Neural cell (in vitro differentiated cells): ENCODE results near the gene DDX52. TPM values are rescaled to one million over a fixed set of nuclear protein-coding genes. Genes with fewer than 3 reads are reported as not detected.

Experiments used
- H2AFZ ChIP-seq: fragments of 200-600, 300-800 bp; sonication (generic), shearing (Covaris generic); 2 replicates; pipeline ENCODE4 v1.6.0; 2014; ENCODE audit warnings: low read depth, mild to moderate bottlenecking, antibody characterized with exemption, low read length, moderate library complexity
- H3F3A ChIP-seq: fragments of 200-600 bp; shearing (Covaris generic); 2 replicates; pipeline ENCODE4 v1.6.1; 2016; ENCODE audit warnings: mild to moderate bottlenecking, moderate library complexity, mixed read lengths, antibody characterized with exemption, low read length; ENCODE audit not compliant: insufficient read depth, poor library complexity, severe bottlenecking
- H3K27ac ChIP-seq: fragments of 200-600, 300-800 bp; sonication (generic), shearing (Covaris generic); 2 replicates; pipeline ENCODE4 v1.5.1; 2014; ENCODE audit warnings: mild to moderate bottlenecking, low read length, moderate library complexity
- H3K27me3 ChIP-seq: fragments of 300-800, 200-600 bp; sonication (generic), shearing (Covaris generic); 2 replicates; pipeline ENCODE4 v1.6.0; 2014; ENCODE audit warnings: mild to moderate bottlenecking, low read depth, low read length, moderate library complexity; ENCODE audit not compliant: insufficient read depth
- H3K36me3 ChIP-seq: fragments of 300-800, 200-600 bp; sonication (generic), shearing (Covaris generic); 2 replicates; pipeline ENCODE4 v1.5.1; 2014; ENCODE audit warnings: mild to moderate bottlenecking, antibody characterized with exemption, low read length, moderate library complexity; ENCODE audit not compliant: insufficient read depth
- H3K4me2 ChIP-seq: fragments of 300-800, 200-600 bp; sonication (generic), shearing (Covaris generic); 2 replicates; pipeline ENCODE4 v1.6.0; 2014; ENCODE audit warnings: mild to moderate bottlenecking, low read length
- H3K4me3 ChIP-seq: fragments of 300-800, 200-600 bp; sonication (generic), shearing (Covaris generic); 2 replicates; pipeline ENCODE4 v1.5.1; 2014; ENCODE audit warnings: mild to moderate bottlenecking, low read length, moderate library complexity
- H3K79me2 ChIP-seq: fragments of 200-600 bp; shearing (Covaris generic); replicated peaks from 2 replicates; pipeline ENCODE4 v1.6.0; 2014; ENCODE audit warnings: mild to moderate bottlenecking, low read length, moderate library complexity; ENCODE audit not compliant: insufficient read depth
- H3K9ac ChIP-seq: fragments of 300-800, 200-600 bp; sonication (generic), shearing (Covaris generic); 2 replicates; pipeline ENCODE4 v1.6.1; 2016; ENCODE audit warnings: mild to moderate bottlenecking, low read length, mixed read lengths
- H3K9me2 ChIP-seq: fragments of 200-600 bp; shearing (Covaris generic); 2 replicates; pipeline ENCODE4 v1.6.1; 2016; ENCODE audit warnings: mild to moderate bottlenecking, low read length, mixed read lengths; ENCODE audit not compliant: insufficient read depth
- H3K9me3 ChIP-seq: fragments of 200-600, 300-800 bp; sonication (generic), shearing (Covaris generic); 2 replicates; pipeline ENCODE4 v1.6.1; 2016; ENCODE audit warnings: mild to moderate bottlenecking, mixed run types, low read length, moderate library complexity, mixed read lengths
- H4K20me1 ChIP-seq: fragments of 200-600 bp; shearing (Covaris generic); 2 replicates; pipeline ENCODE4 v1.6.1; 2016; ENCODE audit warnings: mild to moderate bottlenecking, mixed run types; ENCODE audit not compliant: insufficient read depth
- EP300 ChIP-seq: fragments of 450-650 bp; conservative IDR thresholded peaks from 2 replicates; pipeline ENCODE4 v1.6.1; 2014; ENCODE audit warnings: antibody characterized with exemption, mild to moderate bottlenecking, moderate library complexity; ENCODE audit not compliant: poor library complexity, severe bottlenecking
- EZH2 ChIP-seq: fragments of 200-600, 300-800 bp; shearing (Covaris generic), sonication (generic); IDR thresholded peaks from 2 replicates; pipeline ENCODE4 v1.6.1; 2014; ENCODE audit warnings: antibody characterized with exemption, low read length, borderline replicate concordance, mild to moderate bottlenecking; ENCODE audit not compliant: insufficient read depth, poor library complexity, severe bottlenecking
- MXI1 ChIP-seq: fragments of 450-650 bp; conservative IDR thresholded peaks from 2 replicates; pipeline ENCODE4 v1.6.1; 2014; ENCODE audit warnings: antibody characterized with exemption, mild to moderate bottlenecking; ENCODE audit not compliant: poor library complexity, severe bottlenecking
- POLR2AphosphoS5 ChIP-seq: IDR thresholded peaks from 2 replicates; pipeline ENCODE4 v1.6.1; 2012
- RAD21 ChIP-seq: fragments of 450-650 bp; conservative IDR thresholded peaks from 2 replicates; pipeline ENCODE4 v1.6.1; 2014; ENCODE audit warnings: antibody characterized with exemption, mild to moderate bottlenecking, moderate library complexity
- SMC3 ChIP-seq: fragments of 450-650 bp; conservative IDR thresholded peaks from 2 replicates; pipeline ENCODE4 v1.6.1; 2014; ENCODE audit warnings: antibody characterized with exemption, mild to moderate bottlenecking, moderate library complexity; ENCODE audit not compliant: poor library complexity
- TAF1 ChIP-seq: IDR thresholded peaks from 2 replicates; pipeline ENCODE4 v1.6.1; 2012; ENCODE audit warnings: low read depth
- polyA minus RNA-seq: library from RNA; depleted of rRNA, polyadenylated mRNA; stranded (reverse); fragments of >200 nt; gene quantifications from 2 replicates; pipeline ENCODE4 v1.2.3, GENCODE V29; 2014
- polyA plus RNA-seq: library from polyadenylated mRNA; depleted of rRNA; stranded (reverse); fragments of >200 nt; gene quantifications from 2 replicates; pipeline ENCODE4 v1.2.3, GENCODE V29; 2014
- TF ChIP-seq, protein P1 (sequence below): IDR thresholded peaks from 2 replicates; pipeline ENCODE4 v1.6.1; 2012; ENCODE audit warnings: borderline replicate concordance
- TF ChIP-seq, protein P2 (sequence below): fragments of 450-650 bp; IDR thresholded peaks from 2 replicates; pipeline ENCODE4 v1.5.1; 2014; ENCODE audit warnings: antibody characterized with exemption, mild to moderate bottlenecking, moderate library complexity; ENCODE audit not compliant: poor library complexity, severe bottlenecking

DDX52 gene, protein sequence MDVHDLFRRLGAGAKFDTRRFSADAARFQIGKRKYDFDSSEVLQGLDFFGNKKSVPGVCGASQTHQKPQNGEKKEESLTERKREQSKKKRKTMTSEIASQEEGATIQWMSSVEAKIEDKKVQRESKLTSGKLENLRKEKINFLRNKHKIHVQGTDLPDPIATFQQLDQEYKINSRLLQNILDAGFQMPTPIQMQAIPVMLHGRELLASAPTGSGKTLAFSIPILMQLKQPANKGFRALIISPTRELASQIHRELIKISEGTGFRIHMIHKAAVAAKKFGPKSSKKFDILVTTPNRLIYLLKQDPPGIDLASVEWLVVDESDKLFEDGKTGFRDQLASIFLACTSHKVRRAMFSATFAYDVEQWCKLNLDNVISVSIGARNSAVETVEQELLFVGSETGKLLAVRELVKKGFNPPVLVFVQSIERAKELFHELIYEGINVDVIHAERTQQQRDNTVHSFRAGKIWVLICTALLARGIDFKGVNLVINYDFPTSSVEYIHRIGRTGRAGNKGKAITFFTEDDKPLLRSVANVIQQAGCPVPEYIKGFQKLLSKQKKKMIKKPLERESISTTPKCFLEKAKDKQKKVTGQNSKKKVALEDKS
- polyA plus RNA-seq (29.7 and 33.5 TPM in 2 replicates), polyA minus RNA-seq (43.8 and 50.7 TPM in 2 replicates)

DNA sequence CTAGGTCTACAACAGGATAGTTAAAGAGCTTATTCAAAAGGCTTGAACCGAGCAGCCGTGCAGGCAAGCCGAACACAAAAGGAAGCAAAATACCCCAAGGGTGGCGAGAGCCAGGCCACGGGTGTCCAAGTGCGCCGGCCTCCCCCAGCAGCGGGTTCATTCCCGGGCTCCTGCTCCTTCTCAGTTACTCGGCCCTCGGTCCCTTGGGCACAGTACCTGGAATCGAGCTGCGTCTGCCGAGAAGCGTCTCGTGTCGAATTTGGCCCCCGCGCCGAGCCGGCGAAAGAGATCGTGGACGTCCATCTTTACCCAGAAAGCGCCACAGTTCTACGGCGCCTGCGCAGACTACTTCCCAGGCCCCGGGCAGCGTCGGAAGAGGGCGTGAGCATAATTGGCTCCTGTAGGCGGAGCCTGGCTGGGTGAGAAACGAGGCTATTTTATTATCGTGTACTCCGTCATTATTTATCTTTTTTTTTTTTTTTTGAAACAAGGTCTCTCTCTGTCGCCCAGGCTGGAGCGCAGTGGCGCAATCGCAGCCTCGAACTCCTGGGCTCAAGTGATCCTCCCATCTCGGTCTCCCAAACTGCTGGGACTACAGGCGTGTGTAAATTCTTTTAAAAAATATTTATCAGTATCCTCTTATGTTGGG is at the start of gene DDX52:
TSS of gene DDX52 (minus strand) at position 329 of the 649 bp plus-strand sequence. CDS start at position 303, 26 bp downstream.
- H3K9me2 ChIP-seq, result no peaks in the 10 kb centered on the region
- no peaks in the 10 kb centered on the region for H4K20me1 ChIP-seq
- H3K79me2 ChIP-seq, result peaks cover 48% of the 10 kb centered on the region
- H3K4me3 ChIP-seq, result peak within 1 kb of the TSS; percentile 80
- no peaks in the 10 kb centered on the region for H3K9me3 ChIP-seq
- H3K9ac ChIP-seq, result peak within 1 kb of the TSS; percentile 77
- TF ChIP-seq RAD21 (peak; percentile 47), POLR2AphosphoS5 (peak; percentile 80), EP300 (no peak), EZH2 (no peak), MXI1 (peak; percentile 70), SMC3 (peak; percentile 41), TAF1 (no peak)
- TF ChIP-seq, protein P1, sequence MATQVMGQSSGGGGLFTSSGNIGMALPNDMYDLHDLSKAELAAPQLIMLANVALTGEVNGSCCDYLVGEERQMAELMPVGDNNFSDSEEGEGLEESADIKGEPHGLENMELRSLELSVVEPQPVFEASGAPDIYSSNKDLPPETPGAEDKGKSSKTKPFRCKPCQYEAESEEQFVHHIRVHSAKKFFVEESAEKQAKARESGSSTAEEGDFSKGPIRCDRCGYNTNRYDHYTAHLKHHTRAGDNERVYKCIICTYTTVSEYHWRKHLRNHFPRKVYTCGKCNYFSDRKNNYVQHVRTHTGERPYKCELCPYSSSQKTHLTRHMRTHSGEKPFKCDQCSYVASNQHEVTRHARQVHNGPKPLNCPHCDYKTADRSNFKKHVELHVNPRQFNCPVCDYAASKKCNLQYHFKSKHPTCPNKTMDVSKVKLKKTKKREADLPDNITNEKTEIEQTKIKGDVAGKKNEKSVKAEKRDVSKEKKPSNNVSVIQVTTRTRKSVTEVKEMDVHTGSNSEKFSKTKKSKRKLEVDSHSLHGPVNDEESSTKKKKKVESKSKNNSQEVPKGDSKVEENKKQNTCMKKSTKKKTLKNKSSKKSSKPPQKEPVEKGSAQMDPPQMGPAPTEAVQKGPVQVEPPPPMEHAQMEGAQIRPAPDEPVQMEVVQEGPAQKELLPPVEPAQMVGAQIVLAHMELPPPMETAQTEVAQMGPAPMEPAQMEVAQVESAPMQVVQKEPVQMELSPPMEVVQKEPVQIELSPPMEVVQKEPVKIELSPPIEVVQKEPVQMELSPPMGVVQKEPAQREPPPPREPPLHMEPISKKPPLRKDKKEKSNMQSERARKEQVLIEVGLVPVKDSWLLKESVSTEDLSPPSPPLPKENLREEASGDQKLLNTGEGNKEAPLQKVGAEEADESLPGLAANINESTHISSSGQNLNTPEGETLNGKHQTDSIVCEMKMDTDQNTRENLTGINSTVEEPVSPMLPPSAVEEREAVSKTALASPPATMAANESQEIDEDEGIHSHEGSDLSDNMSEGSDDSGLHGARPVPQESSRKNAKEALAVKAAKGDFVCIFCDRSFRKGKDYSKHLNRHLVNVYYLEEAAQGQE, result peak; percentile 56
- TF ChIP-seq, protein P2, sequence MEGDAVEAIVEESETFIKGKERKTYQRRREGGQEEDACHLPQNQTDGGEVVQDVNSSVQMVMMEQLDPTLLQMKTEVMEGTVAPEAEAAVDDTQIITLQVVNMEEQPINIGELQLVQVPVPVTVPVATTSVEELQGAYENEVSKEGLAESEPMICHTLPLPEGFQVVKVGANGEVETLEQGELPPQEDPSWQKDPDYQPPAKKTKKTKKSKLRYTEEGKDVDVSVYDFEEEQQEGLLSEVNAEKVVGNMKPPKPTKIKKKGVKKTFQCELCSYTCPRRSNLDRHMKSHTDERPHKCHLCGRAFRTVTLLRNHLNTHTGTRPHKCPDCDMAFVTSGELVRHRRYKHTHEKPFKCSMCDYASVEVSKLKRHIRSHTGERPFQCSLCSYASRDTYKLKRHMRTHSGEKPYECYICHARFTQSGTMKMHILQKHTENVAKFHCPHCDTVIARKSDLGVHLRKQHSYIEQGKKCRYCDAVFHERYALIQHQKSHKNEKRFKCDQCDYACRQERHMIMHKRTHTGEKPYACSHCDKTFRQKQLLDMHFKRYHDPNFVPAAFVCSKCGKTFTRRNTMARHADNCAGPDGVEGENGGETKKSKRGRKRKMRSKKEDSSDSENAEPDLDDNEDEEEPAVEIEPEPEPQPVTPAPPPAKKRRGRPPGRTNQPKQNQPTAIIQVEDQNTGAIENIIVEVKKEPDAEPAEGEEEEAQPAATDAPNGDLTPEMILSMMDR, result peak; percentile 47
- H3F3A ChIP-seq, result no peaks in the 10 kb centered on the region
- no peaks in the 10 kb centered on the region for H3K36me3 ChIP-seq
- peaks cover 16% of the 10 kb centered on the region for H3K27me3 ChIP-seq
- peak within 1 kb of the TSS; percentile 80 for H2AFZ ChIP-seq
- peak within 1 kb of the TSS; percentile 63 for H3K27ac ChIP-seq
- peak within 1 kb of the TSS; percentile 99 for H3K4me2 ChIP-seq

DNA sequence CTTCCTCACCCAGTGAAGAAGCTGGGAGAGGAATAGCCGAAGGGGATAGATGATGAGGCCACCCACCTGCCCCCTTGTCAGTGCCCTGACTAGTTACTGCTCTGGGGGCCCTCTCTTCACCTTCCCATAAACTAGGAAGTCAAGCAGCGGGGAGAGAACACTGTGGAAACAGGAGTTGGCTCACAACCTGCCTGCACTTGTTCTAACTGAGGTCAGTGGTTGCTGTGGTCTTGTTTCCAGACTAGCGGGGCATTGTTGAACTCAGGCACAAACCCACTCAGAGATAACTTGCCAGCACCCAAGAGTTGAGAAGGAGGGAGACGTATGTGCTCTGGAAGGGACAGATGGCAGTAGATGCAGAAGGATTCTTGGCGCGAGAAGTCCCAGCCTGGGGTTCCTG is 48.6 kb upstream of the DDX52 start:
- H3F3A ChIP-seq, result no peaks in the 10 kb centered on the region
- H3K9me2 ChIP-seq, result no peaks in the 10 kb centered on the region
- H2AFZ ChIP-seq, result no peak overlapping the region
- H3K4me3 ChIP-seq, result no peak overlapping the region
- TF ChIP-seq RAD21, result no peak
- TF ChIP-seq SMC3, result no peak
- no peak for TF ChIP-seq EP300
- TF ChIP-seq MXI1, result no peak
- TF ChIP-seq, protein P1, result no peak
- no peak for TF ChIP-seq POLR2AphosphoS5
- TF ChIP-seq, protein P2, result no peak
- no peak for TF ChIP-seq EZH2
- TF ChIP-seq TAF1, result no peak
- no peaks in the 10 kb centered on the region for H3K27me3 ChIP-seq
- no peaks in the 10 kb centered on the region for H3K36me3 ChIP-seq
- H3K9me3 ChIP-seq, result no peaks in the 10 kb centered on the region
- no peaks in the 10 kb centered on the region for H3K79me2 ChIP-seq
- no peak overlapping the region for H3K27ac ChIP-seq
- H3K4me2 ChIP-seq, result no peak overlapping the region
- H4K20me1 ChIP-seq, result no peaks in the 10 kb centered on the region
- H3K9ac ChIP-seq, result no peak overlapping the region
